Heart left ventricle (tissue), 13 donors: ENCODE data around the gene UBP1.

Source experiments
- POLR2A ChIP-seq, 2 donors: fragments of 450-650 bp; IDR thresholded peaks; one replicate each; pipeline ENCODE4 v1.6.1; 2017; ENCODE audit warnings: antibody characterized with exemption in 2 of 2, mild to moderate bottlenecking in 2 of 2, moderate library complexity in 2 of 2
- TF ChIP-seq, protein P1 (sequence below), 12 donors: fragments of 200-600 bp; sonication (generic) in 4 of 12; IDR thresholded peaks; one replicate each; pipeline versions ENCODE4 v1.5.0 to v1.8.0; 2018 to 2022; ENCODE audit warnings: antibody characterized with exemption in 12 of 12, mild to moderate bottlenecking in 5 of 12
- donor health status: ischemic (EF 13 %, LVEDD 7.1; RV severe dilation, severe dysfunction).
- donor health status: DM: no; HTN: yes; CAD: no.
- donor health status: DM: no; HTN: no; CAD: no.
- donor health status: ischemic (EF 25% LVEDD 6.9; RV normal size, moderate dysfunction).
- donor health status: ischemic (EF 25% LVEDD 5.7; RV mildly dilated, moderate dysfunction).
- donor health status: ischemic (EF 35%, LVEDD 5.7; RV mildly dilated, moderate dysfunction).
- donor health status: nonischemic (EF 11% LVEDD 7.7; RV severe dilation, severe dysfunction).
- donor health status: DM: yes; HTN: yes; CAD: no.
- donor health status: PGD.
- donor health status: ischemic (EF 29% LVEDD 5.4; RV normal size, mild dysfunction).
- donor health status: nonischemic (EF 23%, LVEDD 6.1; RV moderate dilation, normal function).

DNA sequence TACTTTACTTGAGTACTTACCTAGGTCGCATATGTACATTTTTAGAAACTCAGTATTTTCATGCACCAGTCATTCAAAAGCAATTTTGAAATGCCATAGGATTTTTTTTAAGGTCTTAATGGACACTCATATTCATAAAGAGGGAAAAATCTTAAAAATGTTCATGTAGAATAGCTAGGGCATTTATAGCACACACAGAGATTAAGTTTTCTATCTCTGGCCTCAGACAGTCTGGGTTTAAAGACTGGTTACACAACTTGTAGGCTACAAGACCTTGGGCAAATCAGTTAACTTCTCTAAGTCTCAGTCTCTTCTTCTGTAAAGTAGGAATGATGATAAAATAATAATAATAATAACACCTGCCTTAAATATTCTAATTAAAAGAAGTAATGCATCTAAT is 48.5 kb upstream of the UBP1 start:
- TF ChIP-seq, protein P1, sequence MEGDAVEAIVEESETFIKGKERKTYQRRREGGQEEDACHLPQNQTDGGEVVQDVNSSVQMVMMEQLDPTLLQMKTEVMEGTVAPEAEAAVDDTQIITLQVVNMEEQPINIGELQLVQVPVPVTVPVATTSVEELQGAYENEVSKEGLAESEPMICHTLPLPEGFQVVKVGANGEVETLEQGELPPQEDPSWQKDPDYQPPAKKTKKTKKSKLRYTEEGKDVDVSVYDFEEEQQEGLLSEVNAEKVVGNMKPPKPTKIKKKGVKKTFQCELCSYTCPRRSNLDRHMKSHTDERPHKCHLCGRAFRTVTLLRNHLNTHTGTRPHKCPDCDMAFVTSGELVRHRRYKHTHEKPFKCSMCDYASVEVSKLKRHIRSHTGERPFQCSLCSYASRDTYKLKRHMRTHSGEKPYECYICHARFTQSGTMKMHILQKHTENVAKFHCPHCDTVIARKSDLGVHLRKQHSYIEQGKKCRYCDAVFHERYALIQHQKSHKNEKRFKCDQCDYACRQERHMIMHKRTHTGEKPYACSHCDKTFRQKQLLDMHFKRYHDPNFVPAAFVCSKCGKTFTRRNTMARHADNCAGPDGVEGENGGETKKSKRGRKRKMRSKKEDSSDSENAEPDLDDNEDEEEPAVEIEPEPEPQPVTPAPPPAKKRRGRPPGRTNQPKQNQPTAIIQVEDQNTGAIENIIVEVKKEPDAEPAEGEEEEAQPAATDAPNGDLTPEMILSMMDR (IDR thresholded peaks at IDR 0.05), result no peak
- TF ChIP-seq POLR2A (IDR thresholded peaks at IDR 0.05), result no peak
